Measurements from ENCODE around the gene DYDC2. TPM values are rescaled to one million over a fixed set of nuclear protein-coding genes. Genes with fewer than 3 reads are reported as not detected.

Gene DYDC2
- total and polyA plus RNA-seq, 4 donors: 8.6 to 24.4 (median 19.5) TPM

DNA sequence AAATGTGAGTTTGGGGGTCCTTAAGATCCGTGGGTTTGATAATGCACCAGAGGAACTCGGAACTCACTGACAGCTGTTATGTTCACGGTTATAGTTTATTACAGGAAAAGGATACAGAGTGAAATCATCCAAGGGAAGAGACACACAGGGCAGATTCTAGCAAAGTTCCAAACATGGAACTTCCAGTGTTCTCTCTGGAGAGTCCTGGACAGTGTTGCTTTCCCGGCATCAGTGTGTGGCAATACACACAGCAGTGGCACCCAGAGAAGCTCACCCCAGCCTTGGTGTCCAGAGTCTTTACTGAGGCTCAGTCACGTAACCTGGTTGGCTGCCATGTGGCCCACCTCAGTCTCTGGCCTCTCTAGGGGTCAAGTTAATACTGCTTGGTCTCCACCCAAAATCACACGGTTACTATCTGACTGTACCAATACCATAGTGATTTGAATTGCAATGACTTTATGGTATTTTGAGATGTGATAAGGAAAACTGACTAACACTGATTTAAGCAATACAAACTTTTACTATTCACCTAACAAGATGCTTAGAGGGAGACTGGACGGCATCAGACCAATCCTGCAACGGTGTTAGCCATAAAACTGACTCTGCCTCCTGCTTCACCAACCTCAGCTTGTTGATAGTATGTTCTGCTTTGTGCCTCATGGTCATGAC, 43.7 kb downstream of the DYDC2 start:
- Histone ChIP-seq H3K9me3 (ENCODE audit: control insufficient read depth in 4 of 4, insufficient read depth in 3 of 4, low read length in 3 of 4) (no peaks in the 10 kb centered on the region), H3K27me3 (ENCODE audit: control insufficient read depth in 3 of 3, insufficient read depth in 3 of 3, low read length in 2 of 3) (no peaks in the 10 kb centered on the region), H3K4me3 (no peak overlapping the region), H3K4me1 (ENCODE audit: control insufficient read depth in 5 of 5, insufficient read depth in 5 of 5, low read length in 5 of 5) (peaks cover 0 to 2% (median 0%) of the 10 kb centered on the region in 5 donors), H3K27ac (ENCODE audit: low read depth in 1 of 2, low read length in 1 of 2) (no peak overlapping the region), H3K9ac (ENCODE audit: insufficient read depth in 1 of 2, low read length in 2 of 2) (no peak overlapping the region), H3K36me3 (ENCODE audit: control insufficient read depth in 4 of 4, insufficient read depth in 4 of 4, low read length in 4 of 4) (no peaks in the 10 kb centered on the region)
- no peak for ATAC-seq (ENCODE audit: insufficient read depth, low FRiP score)
- 72 to 73% methylated on average over 8 of the region's 8 CpGs for WGBS, 2 donors
- TF ChIP-seq, protein P1, sequence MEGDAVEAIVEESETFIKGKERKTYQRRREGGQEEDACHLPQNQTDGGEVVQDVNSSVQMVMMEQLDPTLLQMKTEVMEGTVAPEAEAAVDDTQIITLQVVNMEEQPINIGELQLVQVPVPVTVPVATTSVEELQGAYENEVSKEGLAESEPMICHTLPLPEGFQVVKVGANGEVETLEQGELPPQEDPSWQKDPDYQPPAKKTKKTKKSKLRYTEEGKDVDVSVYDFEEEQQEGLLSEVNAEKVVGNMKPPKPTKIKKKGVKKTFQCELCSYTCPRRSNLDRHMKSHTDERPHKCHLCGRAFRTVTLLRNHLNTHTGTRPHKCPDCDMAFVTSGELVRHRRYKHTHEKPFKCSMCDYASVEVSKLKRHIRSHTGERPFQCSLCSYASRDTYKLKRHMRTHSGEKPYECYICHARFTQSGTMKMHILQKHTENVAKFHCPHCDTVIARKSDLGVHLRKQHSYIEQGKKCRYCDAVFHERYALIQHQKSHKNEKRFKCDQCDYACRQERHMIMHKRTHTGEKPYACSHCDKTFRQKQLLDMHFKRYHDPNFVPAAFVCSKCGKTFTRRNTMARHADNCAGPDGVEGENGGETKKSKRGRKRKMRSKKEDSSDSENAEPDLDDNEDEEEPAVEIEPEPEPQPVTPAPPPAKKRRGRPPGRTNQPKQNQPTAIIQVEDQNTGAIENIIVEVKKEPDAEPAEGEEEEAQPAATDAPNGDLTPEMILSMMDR (IDR thresholded peaks at IDR 0.05; ENCODE audit: control extremely low read depth, extremely low read depth): no peak
- no peak for DNase-seq

DNA sequence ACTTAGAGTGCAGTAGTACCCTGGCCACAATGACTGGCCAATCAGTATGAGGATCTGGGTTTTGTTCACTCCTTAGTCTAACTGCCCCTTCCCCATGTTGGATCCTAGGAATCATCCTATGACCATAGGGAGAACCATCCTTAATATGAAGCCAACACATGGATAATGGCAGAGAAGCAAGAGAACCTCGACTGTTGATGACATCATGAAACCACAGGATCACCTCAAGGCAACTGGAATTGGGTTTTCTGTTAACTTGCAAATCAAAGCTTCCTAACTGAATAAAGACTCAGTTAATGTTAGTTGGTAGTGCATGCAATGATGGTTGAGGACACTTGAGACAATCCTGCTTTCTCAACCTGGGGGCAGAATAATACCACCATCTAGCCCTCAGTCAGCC, 48.5 kb downstream of the DYDC2 start:
- no peak overlapping the region for H3K9ac ChIP-seq (ENCODE audit: insufficient read depth in 1 of 2, low read length in 2 of 2)
- no peaks in the 10 kb centered on the region for H3K27me3 ChIP-seq (ENCODE audit: control insufficient read depth in 3 of 3, insufficient read depth in 3 of 3, low read length in 2 of 3)
- no peak overlapping the region for H3K4me3 ChIP-seq
- TF ChIP-seq, protein P1 (IDR thresholded peaks at IDR 0.05; ENCODE audit: control extremely low read depth, extremely low read depth): no peak
- ATAC-seq (ENCODE audit: insufficient read depth, low FRiP score): no peak
- 82 to 90% methylated on average over 1 of the region's 1 CpG for WGBS, 2 donors
- no peaks in the 10 kb centered on the region for H3K36me3 ChIP-seq (ENCODE audit: control insufficient read depth in 4 of 4, insufficient read depth in 4 of 4, low read length in 4 of 4)
- H3K4me1 ChIP-seq (ENCODE audit: control insufficient read depth in 5 of 5, insufficient read depth in 5 of 5, low read length in 5 of 5): peaks cover 0 to 19% (median 6%) of the 10 kb centered on the region in 5 donors
- no peak for DNase-seq
- H3K27ac ChIP-seq (ENCODE audit: low read depth in 1 of 2, low read length in 1 of 2): no peak overlapping the region
- no peaks in the 10 kb centered on the region for H3K9me3 ChIP-seq (ENCODE audit: control insufficient read depth in 4 of 4, insufficient read depth in 3 of 4, low read length in 3 of 4)

DNA sequence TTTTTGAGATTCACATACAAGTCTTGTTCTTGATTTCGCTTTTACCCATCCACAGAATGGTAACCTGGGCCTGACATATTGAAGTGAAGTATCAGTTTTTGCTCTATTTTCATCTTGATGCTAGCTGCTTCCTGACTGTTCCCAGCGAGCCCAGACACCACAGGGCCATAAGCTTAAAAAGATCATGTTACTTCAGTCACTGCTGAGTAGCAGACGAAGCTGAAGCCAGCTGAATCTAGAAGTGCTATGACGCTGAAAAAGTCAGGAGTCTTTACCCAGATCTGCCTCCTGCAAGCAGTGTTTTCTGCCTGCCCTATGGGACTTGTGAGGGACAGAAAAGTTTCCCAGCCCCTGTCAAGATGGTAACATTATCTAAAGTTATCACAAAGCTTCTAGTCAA, 49.0 kb downstream of the DYDC2 start:
- no peak overlapping the region for H3K9ac ChIP-seq (ENCODE audit: insufficient read depth in 1 of 2, low read length in 2 of 2)
- H3K9me3 ChIP-seq (ENCODE audit: control insufficient read depth in 4 of 4, insufficient read depth in 3 of 4, low read length in 3 of 4): no peaks in the 10 kb centered on the region
- peaks cover 0 to 25% (median 7%) of the 10 kb centered on the region in 5 donors for H3K4me1 ChIP-seq (ENCODE audit: control insufficient read depth in 5 of 5, insufficient read depth in 5 of 5, low read length in 5 of 5)
- no peak overlapping the region for H3K27ac ChIP-seq (ENCODE audit: low read depth in 1 of 2, low read length in 1 of 2)
- ATAC-seq (ENCODE audit: insufficient read depth, low FRiP score) (no peak), DNase-seq (peak in 2 of 3 donors; percentile 61 to 83)
- WGBS, 2 donors: 77 to 86% methylated on average over 4 of the region's 4 CpGs
- TF ChIP-seq, protein P1 (IDR thresholded peaks at IDR 0.05; ENCODE audit: control extremely low read depth, extremely low read depth): no peak
- H3K36me3 ChIP-seq (ENCODE audit: control insufficient read depth in 4 of 4, insufficient read depth in 4 of 4, low read length in 4 of 4): no peaks in the 10 kb centered on the region
- no peaks in the 10 kb centered on the region for H3K27me3 ChIP-seq (ENCODE audit: control insufficient read depth in 3 of 3, insufficient read depth in 3 of 3, low read length in 2 of 3)
- H3K4me3 ChIP-seq: no peak overlapping the region

DNA sequence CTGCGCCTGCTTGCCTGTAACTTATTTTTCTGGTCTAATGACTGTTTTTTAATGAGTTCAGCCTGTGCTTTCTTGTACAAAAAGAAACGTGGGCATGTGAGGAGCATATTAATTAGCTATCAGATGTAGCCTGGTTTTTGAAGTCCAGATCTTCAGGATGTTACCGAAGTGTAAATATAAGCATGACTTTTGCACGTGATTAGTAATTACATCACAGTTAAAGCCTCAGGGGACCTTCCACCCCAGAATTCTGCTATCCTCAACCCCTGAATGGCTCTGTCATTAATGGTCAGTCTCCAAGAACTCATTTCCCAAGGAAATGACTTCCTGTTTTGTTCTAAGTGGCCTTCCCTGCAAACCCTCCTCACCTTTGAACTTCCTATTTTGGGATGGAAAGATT, 49.6 kb downstream of the DYDC2 start:
- TF ChIP-seq, protein P1 (IDR thresholded peaks at IDR 0.05; ENCODE audit: control extremely low read depth, extremely low read depth): no peak
- Histone ChIP-seq H3K4me1 (ENCODE audit: control insufficient read depth in 5 of 5, insufficient read depth in 5 of 5, low read length in 5 of 5) (peaks cover under 1 to 31% (median 10%) of the 10 kb centered on the region in 5 donors), H3K9ac (ENCODE audit: insufficient read depth in 1 of 2, low read length in 2 of 2) (no peak overlapping the region), H3K4me3 (no peak overlapping the region), H3K27me3 (ENCODE audit: control insufficient read depth in 3 of 3, insufficient read depth in 3 of 3, low read length in 2 of 3) (no peaks in the 10 kb centered on the region), H3K27ac (ENCODE audit: low read depth in 1 of 2, low read length in 1 of 2) (no peak overlapping the region), H3K9me3 (ENCODE audit: control insufficient read depth in 4 of 4, insufficient read depth in 3 of 4, low read length in 3 of 4) (no peaks in the 10 kb centered on the region), H3K36me3 (ENCODE audit: control insufficient read depth in 4 of 4, insufficient read depth in 4 of 4, low read length in 4 of 4) (no peaks in the 10 kb centered on the region)
- WGBS, 2 donors: 70 to 84% methylated on average over 4 of the region's 4 CpGs
- ATAC-seq (ENCODE audit: insufficient read depth, low FRiP score): no peak
- no peak for DNase-seq
